Activated CD8-positive, alpha-beta memory T cell treated with anti-CD3 and anti-CD28 coated beads, Interleukin-2, amount 50 U/mL, for 24 hours (primary cell): ENCODE measurements around the gene STX1A.

Experiments
- DNase-seq: peaks from one replicate; pipeline ENCODE4 v3.0.0-alpha.2; 2020; ENCODE audit errors: extremely low read depth

STX1A gene

GRCh38 chr7:73707045-73707631 is 12.3 kb downstream of the STX1A start:
- no peak for DNase-seq

- no peak for DNase-seq
Observed at GRCh38 chr7:73706126-73707044, 13.1 kb downstream of the STX1A start.

GRCh38 chr7:73705551-73705920 is 13.9 kb downstream of the STX1A start:
- no peak for DNase-seq

GRCh38 chr7:73704640-73705550 is 14.6 kb downstream of the STX1A start:
- no peak for DNase-seq

GRCh38 chr7:73703757-73704639 is 15.5 kb downstream of the STX1A start:
- DNase-seq = no peak

- DNase-seq = no peak
Observed at GRCh38 chr7:73703225-73703624, 16.2 kb downstream of the STX1A start.

- DNase-seq = no peak
Observed at GRCh38 chr7:73702665-73703064, 16.8 kb downstream of the STX1A start.

- no peak for DNase-seq
Observed at GRCh38 chr7:73702226-73702625, 17.2 kb downstream of the STX1A start.

GRCh38 chr7:73701357-73701995 is 18.0 kb downstream of the STX1A start:
- DNase-seq = no peak

GRCh38 chr7:73700581-73701134 is 18.8 kb downstream of the STX1A start:
- no peak for DNase-seq

GRCh38 chr7:73700069-73700423 is 19.4 kb downstream of the STX1A start:
- DNase-seq = no peak

- DNase-seq = no peak
Observed at GRCh38 chr7:73699370-73700068, 19.9 kb downstream of the STX1A start.

- no peak for DNase-seq
Observed at GRCh38 chr7:73698410-73698809, 21.1 kb downstream of the STX1A start.

- no peak for DNase-seq
Observed at GRCh38 chr7:73696372-73696771, 23.1 kb downstream of the STX1A start.

GRCh38 chr7:73690646-73691045 is 28.8 kb downstream of the STX1A start:
- DNase-seq = no peak

GRCh38 chr7:73688288-73688687 is 31.2 kb downstream of the STX1A start:
- no peak for DNase-seq

- DNase-seq = no peak
Observed at GRCh38 chr7:73685311-73685710, 34.2 kb downstream of the STX1A start.

GRCh38 chr7:73683788-73684693 is 35.4 kb downstream of the STX1A start:
- DNase-seq = no peak
